IPS DF 19.7 (cell line): ENCODE measurements around the gene PDSS2.
A peak's percentile ranks its signal among the peaks of the same experiment; 100 is the strongest.
"Not testable (repeated sequence)": the region's sequence is repeated elsewhere in the genome, so short reads cannot be mapped to it uniquely, and the experiment has no call there.

Source experiments
- DNase-seq: peaks from one replicate; pipeline ENCODE4 v3.0.0-alpha.2; 2013; ENCODE audit warnings: low read depth, low spot score

The PDSS2 gene

DNA sequence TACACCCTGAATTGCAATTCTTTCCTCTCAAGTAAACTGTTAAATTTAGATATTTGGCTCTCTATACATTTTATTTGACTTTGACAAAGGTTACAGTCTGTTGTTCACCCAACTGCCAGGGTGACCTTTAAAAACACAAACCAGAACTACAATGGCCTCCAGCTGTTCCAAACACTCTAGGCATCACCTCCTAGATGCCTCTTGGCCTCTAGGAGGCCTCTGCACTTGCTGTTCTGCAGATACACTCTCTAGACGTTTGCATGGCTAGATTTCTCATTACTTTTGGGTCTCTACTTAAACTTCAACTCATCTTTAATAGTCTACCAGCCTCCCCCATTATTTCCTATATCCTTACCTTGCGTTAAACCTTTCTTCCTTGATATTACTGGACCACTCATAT is 241.2 kb downstream of the PDSS2 start:
- no peak for DNase-seq

DNA sequence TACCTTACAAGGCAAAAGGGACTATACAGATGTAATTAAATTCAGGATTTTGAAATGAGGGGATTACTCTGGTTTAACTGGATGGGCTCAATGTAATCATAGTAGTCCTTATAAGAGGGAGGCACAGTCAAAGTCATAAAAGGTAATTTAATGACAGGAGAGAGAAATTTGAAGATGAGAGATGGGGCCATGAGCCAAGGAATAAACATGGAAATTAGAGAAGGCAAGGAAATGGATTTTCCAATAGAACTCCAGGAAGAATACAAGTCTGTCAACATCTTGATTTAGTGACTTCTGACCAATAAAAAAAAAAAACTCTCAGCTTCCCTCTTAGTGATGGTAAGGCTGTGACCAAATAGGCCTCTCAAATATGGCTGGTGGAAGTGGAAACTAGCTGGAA is 242.1 kb downstream of the PDSS2 start:
- DNase-seq = no peak

DNA sequence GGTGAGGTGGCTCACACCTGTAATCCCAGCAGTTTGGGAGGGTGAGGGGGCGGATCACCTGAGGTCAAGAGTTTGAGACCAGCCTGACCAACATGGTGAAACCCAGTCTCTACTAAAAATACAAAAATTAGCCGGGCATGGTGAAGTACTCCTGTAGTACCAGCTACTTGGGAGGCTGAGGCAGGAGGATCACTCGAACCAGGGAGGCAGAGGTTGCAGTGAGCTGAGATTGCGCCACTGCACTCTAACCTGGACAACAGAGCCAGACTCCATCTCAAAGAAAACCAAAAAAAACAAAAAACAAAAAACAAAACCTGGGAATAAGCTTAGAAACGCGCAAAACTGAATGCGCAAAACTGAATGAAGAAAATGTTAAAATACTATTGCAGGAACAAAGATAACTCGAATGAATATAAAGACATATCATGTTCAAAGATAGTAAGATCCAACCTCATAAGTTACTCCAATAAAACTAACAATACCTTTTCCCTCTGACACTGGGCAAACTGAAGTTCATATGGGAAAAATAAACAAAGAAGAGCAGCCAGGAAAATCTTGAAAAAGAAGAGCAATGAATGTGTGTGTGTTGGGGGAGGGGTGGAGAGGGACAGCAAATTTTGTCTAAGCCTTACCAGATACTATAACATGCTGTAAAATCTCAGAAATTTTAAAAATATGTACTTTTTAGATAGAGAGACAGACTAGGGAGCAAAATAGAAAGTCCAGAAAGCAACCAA is 243.0 kb downstream of the PDSS2 start:
- DNase-seq = no peak

DNA sequence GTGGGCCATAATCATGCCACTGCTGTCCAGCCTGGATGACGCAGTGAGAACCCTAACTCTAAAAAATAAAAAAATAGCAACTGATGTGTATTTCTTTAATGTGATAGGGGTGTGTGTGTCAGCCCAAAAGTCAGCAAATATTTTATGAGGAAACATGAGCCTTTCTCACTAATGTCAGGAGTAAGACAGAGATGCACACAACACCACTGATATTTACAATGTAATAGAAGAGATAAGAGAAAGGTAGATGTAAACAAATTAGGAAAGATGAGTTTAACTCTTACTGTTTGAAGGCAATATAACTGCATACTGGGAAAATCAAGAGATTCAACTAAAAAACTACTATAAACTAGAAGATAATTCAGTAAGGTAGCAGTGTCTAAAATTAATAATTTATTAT is 244.0 kb downstream of the PDSS2 start:
- DNase-seq = no peak

DNA sequence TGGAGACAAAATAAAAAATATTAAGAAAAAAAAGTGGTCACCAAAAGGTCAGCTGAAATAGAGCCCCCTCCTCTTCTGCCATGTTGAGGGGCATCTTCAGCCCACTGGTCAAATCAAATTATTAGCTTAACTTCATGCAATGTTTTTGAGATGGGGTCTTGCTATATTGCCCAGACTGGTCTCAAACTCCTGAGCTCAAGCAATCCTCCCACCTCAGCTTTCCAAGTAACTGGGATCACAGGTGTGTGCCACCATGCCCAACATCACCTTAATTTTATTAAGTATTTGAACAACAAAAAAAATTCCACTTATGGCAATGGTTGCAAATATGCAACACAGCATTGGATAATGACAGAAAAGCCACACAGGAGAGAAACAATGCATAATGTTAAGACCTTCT is 244.7 kb downstream of the PDSS2 start:
- no peak for DNase-seq

DNA sequence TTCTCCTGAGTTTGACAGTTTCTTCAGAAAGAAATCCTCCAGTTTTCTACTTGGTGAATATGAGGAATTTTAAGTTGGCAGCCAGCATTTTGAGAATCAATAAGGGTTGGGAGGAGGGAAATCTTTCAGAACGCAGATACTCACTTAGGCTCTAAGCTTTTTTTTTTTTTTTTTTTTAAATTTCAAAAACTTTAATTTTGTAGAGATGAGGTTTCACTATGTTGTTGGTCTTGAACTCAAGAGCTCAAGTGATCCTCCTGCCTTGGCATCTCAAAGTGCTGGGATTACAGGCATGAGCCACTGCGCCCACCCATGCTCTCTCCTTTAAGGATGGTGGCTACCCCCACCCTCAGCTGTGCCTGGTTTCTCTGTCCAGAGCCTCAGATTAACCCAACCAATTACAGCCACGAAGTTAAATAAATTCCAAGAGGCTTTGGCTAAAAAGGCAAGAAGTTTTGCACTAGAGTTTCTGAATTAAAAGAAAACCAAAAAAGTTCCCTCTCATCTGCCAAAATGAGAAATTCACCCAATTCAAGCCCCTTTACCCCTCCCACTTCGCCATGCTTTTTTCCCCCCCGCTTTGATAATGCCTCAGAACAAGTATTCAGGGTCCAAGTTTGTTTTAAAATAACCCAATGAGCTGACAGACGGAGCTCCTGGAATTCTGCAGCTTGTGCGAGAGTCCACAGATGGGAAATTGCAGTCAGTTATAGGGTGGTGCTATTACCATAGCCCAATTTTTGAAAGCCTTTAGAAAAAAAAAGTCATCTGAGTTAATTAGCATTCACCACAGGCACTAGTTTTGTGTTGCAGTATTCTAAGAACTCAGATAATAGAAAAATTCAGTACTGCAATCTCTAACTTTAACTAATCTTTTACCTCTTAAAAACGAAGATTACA is 249.7 kb downstream of the PDSS2 start:
- DNase-seq = no peak

DNA sequence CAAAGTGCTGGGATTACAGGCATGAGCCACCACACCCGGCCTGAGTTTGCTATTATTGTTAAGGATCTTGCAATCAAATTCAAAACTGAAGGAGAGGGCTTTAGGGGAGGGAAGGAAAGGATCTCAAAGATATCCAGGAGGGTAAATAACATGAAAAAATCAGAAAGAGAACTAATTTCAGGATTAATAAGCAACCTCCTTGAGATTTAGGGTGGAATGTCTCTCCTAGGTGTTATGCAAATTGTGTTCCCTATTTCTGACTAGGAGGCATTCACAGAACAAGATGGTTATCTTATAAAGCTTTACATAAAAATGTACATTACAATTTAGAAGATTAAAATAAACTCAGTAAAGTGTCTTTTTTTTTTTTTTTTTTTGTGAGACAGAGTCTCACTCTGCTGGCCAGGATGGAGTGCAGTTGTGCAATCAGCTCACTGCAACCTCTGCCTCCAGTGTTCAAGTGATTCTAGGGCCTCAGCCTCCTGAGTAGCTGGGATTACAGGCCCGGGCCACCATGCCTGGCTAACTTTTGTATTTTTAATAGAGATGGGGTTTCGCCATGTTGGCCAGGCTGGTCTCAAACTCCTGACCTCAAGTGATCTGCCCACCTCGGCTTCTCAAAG is 252.0 kb downstream of the PDSS2 start:
- no peak for DNase-seq

DNA sequence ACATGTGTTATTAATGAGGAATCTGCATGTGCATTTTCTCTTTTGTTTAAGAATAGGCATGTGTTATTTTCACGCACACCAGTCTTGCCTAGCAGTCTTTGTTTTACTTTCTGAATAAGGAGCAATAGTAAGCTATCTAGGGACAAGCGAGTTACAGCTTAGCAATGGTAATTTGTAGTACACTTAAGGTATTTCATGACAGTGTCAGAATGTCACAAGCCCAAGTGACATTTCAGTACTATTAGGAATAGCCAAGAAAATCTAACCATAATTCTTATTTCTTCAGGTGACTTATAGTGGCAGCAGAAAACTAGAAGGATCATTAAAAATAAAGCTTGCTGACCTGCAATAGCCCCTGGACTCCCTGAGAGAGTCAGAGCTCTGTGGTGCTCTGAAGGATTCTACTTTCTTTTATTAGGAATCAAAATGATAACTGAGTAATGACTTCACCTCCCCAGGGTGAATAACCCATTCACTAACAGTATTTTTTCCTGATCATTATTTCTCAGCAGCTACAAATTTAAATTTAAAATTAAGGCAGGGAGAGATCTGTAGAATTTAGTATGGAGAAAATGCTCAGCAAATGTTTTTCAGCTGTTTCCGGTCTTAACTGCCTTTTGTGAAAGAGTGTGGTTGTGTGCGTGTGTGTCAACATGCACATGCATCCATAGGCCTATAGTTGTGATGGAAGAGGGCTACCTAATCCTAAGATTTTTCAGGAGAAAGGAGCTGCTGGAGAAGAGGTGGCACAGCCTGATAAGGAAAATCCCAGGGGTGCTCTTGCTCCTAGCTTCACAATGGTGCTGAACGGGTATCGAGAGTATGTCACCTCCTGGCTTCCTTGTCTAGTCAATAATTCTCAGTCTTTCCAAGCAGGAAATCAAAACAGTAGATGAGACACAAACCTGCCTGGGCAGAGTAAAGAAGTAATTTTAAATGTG is 254.0 kb downstream of the PDSS2 start:
- no peak for DNase-seq

DNA sequence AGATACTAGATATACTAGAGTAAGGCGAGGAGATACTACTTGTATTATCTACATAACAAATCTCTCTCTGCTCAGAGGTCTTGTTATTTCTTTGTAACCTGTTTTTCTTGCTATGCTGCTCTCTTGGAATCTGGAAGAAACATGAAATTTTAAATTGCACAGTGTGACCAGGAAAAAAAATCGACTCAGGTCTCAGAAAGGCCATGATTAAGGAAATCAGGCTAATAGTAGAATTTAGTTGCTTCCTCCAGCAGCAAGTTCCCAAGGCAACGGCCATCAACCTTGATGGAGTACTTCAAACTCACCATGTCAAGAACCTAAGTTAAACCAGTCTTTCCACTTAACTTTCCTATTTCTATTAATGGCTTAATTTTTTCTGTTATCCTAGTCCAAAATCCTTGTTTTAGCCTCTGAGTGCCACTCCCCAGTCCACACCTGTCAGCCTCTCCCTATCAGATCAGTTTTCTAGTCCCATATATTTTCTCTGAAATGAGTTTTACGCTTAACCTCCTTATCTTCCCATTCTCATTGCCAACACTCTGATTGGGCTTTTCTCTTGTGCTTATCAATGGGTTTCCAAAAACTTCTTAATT is 256.4 kb downstream of the PDSS2 start:
- no peak for DNase-seq

DNA sequence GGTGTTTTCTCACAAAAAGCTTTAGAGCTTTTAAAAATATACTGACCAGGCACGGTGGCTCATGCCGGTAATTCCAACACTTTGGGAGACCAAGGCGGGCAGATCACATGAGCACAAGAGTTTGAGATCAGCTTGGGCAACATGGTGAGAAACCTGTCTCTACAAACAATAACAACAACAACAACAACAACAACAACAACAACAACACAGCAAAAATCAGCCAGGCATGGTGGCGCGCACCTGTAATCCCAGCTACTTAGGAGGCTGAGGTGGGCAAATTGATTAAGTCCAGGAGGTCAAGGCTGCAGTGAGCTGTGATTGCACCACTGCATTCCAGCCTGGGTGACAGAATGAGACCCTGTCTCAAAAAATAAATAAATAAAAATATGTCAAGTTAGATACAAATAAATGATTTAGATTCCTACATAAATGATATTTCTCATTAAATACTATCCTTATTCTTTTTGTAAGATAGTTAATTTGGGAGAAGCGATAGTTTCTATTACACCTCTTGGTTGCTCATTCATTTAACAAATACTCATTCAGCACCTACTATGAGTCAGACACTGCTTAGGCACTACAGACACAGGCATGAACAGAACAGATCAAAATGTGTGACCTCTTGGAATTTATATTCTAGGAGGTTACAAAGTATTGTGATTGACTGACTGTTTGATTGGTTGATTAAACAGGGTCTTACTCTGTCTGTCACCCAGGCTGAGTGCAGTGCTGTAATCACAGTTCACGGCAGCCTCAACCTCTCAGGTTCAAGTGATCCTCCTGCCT is 260.5 kb downstream of the PDSS2 start:
- no peak for DNase-seq

DNA sequence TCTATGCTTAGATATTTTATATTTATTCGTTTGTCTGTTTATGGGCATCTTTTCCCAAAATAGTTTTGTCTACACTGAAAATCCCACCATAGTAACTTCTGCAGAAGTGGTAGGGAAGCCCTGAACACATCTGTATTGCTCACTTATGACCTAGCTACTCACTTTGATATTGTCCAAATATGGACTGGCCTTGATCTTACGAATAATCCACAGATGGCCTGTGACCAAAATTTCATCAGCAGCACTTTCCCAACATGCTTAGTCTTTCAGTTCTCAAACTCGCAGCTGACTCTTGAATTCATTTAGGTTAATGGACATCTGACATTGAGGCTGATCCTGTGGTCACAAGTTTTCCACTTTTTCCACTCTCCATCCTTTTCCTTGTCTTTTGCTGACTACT is 263.2 kb downstream of the PDSS2 start:
- DNase-seq = no peak

DNA sequence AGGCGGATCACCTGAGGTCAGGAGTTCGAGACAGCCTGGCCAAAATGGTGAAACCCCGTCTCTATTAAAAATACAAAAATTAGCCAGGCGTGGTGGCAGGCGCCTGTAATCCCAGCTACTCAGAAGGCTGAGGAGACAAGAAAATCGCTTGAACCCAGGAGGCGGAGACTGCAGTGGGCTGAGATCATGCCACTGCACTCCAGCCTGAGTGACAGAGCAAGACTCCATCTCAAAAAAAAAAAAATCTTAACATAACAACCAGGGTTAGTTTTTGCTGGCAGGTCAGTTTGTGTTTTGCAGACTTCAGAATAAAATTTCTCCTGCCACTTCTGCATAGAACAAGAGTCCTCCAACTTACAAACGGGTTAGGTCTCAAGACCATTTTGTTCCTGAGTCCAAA is 264.6 kb downstream of the PDSS2 start:
- DNase-seq = not testable (repeated sequence)

DNA sequence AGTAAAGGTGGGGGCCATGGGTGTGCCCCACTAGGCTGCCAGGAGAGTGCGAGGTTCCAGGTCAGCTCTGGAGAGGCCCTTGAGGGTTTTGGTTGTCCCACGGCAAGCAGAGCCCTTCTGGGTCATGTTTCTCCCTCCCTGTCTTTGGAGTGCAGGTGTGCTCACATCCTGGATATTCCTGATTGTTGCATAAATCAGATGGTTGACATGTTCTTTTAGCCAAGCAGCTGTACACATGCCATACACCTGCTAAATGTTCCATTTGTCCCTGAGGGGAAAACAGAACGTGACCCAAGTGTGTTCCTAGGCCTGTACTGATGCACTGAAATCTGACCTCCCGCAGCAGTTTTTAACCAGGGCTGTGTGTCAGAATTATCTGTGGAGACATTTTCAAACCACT is 266.5 kb downstream of the PDSS2 start:
- DNase-seq = no peak

DNA sequence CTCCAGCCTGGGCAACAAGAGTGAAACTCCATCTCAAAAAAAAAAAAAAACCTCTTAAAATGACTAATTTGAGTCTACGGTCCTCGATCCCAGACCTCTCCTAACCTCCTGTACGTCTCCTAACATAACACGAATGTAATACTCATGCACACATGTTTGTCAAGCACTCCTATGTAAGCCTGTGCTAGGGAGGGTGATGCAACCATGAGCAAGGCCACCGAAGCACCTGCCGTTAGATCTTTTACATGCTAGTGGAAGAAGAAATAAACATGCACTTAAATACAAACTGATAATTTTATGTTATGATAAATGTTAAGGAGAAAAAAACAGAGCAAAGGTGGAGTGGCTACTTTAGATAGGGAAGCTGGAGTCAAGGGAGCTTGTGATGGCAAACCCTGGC is 271.7 kb downstream of the PDSS2 start:
- no peak for DNase-seq

DNA sequence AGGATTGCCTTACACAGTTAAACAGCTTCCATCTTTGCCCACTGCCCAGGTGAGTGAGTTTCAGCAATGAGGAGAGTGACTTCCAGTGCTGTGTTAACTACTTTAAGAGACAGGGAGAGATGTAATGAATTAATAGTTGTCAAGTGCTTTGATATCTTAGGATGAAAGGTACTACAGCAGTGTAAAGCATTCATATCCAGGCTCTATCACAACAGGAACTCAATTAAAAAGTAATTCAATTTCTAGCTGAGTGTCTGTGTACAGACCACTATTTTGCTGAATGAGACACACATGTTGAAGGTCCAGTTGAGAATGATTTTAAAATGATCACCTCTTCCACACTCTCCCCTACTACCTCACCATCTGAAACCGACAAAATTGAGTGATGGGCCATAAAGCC is 273.3 kb downstream of the PDSS2 start:
- no peak for DNase-seq

DNA sequence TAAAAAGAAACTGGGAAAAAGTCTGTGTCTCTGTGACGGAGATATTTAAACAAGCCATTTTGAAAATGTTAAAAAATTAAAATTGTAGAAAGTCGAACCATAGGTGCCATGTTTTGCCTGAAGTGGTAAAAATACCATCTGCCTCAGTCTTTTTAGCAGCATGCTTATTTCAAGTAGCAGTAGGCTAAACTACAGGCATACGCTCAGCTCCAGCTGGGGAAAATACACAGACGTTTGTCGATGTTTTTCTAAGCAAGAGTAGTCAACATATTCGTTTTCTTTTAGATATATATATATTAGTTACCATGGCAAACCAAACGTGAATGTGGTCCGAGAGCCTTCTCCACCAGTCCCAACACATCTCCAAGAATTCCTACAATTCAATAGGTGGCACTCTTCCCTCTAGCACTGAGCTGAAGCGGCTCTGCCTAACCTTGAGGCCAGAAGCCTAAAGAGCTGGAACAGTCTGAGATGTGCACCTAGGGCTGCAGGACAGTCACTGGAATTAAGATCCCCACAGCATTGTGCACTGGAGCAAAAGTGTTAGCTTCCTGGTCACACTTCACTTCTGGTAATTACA is 273.9 kb downstream of the PDSS2 start:
- DNase-seq = peak; percentile 33

DNA sequence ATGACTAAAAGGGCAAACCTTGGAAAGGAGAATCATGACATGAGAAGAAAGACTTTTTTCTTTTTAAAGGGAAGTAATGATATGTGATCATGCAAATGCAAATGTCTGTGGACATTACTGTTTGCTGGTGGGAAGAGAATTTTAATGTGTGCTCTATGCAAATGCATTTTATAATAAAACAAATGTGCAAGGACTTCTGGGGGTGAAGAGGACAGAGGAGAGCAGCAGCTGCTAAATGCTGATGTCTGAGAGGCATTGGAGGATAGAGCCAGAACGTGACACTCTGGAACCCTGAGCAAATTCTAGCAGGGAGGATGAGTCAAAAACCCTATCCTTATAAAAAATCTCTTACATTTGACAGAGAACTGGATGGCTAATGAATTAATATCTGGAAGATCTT is 274.9 kb downstream of the PDSS2 start:
- no peak for DNase-seq

DNA sequence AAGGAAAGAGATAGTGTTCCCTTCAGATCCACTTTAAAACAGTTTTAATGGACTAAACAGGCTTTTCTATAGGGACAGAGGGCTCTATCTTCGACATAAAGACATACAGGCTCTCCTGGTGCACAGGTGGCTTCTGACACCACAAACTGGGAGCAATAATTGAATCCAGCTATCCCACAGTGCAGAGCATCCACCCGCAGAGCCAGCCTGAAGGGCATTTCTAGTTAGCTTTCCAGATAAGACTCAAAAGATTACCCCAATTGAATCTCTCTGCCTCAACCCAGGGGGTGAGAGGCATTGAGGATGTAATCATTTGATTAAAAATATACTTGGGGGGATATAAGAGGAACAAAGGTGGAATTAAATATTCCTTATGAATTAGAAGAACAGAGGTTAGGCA is 279.3 kb downstream of the PDSS2 start:
- DNase-seq = no peak

DNA sequence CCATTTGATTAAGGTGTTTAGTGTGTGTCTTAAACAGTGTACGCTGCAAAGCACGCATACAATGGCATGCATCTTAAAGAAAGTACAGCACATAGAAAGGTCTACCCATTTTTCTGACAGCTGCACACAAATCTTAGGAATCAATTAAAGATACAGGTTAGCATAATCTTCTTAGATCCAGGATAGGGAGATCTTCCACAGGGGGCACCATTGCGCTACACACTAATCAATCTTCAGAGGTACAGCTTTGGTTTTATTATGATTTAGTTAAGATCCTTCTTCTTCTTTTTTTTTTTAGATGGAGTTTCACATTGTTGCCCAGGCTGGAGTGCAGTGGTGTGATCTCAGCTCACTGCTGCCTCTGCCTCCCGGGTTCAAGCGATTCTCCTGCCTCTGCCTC is 280.4 kb downstream of the PDSS2 start:
- no peak for DNase-seq

DNA sequence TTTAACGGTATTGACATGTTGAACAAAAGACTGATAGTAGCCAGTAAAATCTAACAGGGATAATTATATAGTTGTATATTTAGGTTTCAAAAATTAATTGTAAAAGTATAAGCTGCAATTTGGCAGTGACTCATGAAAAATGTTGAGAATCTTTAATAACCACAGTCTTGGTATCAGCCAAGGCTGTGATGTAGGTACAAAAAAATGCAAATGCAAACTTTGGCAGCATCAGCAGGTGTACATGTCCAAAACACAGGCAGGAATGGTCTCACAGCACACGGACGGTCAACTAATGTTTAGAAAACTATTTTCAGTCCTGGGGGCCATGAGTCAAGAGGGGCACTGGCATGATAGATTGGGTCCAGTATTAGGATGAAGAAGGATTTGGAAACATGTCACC is 285.6 kb downstream of the PDSS2 start:
- DNase-seq = no peak
